ENCODE measurements around the gene NKX2-2. TPM values are rescaled to one million over a fixed set of nuclear protein-coding genes. Genes with fewer than 3 reads are reported as not detected.

NKX2-2 gene
- total RNA-seq, result not detected

- H3K4me3 Mint-ChIP-seq, result peak within 1 kb of the TSS; percentile 35
- ChIA-PET CTCF (interaction anchor here (2.3 to 4.9 kb wide), 3 partner anchors 10 to 278 kb away, joined by 7 to 19 read pairs (median 11); no protein-coding TSS in a partner anchor), POLR2A (no interaction called here)
- H3K36me3 Mint-ChIP-seq, result no peaks in the 10 kb centered on the region
- DNase-seq, result no peak
- peaks cover 46% of the 10 kb centered on the region for H3K4me1 Mint-ChIP-seq (ENCODE audit: low read depth)
- H3K27me3 Mint-ChIP-seq, result peaks cover 77% of the 10 kb centered on the region
- no peaks in the 10 kb centered on the region for H3K9me3 Mint-ChIP-seq
- intact Hi-C loops (cut with micrococcal nuclease), result loop anchor here (2.0 to 5.0 kb wide), 3 partner anchors 43 to 413 kb away; no protein-coding TSS in a partner anchor
- no peak within 1 kb of the TSS for H3K27ac Mint-ChIP-seq
Observed at GRCh38 chr20:21513881-21514540, at the start of gene NKX2-2. Gene NKX2-2, minus strand, starts transcription at chr20:21514064. Its CDS starts 395 bp downstream, at chr20:21513669.

DNA sequence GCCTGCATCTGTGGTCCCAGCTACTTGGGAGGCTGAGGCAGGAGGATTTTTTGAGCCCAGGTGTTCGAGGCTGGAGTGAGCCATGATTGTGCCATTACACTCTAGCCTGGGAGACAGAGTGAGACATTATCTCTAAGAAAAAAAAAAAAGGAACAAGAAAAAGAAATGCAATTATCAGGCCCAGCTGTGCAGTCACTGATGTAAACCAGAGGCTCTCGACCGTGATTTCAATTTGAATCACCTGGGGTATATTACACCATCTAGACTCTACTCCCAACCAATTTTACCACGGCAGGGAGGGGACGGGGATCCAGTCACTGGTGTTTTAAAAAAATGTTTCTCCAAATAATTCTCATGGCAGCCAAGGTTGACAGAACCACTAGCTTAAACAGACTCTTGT lies 48.8 kb upstream of the NKX2-2 start:
- Mint-ChIP-seq H3K4me1 (ENCODE audit: low read depth) (peaks cover 25% of the 10 kb centered on the region), H3K9me3 (peaks cover 5% of the 10 kb centered on the region), H3K36me3 (no peaks in the 10 kb centered on the region), H3K4me3 (no peak overlapping the region), H3K27me3 (peaks cover 4% of the 10 kb centered on the region), H3K27ac (no peak overlapping the region)
- intact Hi-C loops (cut with micrococcal nuclease), result no loop called here
- CTCF ChIA-PET, result interaction anchor here (1.1 to 2.7 kb wide), 4 partner anchors 9 to 327 kb away, joined by 3 to 13 read pairs (median 9); no protein-coding TSS in a partner anchor
- DNase-seq, result no peak
- POLR2A ChIA-PET, result no interaction called here

- H3K4me3 Mint-ChIP-seq, result peak overlapping the region; percentile 50
- CTCF ChIA-PET, result interaction anchor here (2.0 to 3.9 kb wide), 2 partner anchors 11 to 30 kb away, joined by 5 to 27 read pairs; no protein-coding TSS in a partner anchor
- H3K9me3 Mint-ChIP-seq, result peaks cover 5% of the 10 kb centered on the region
- H3K27ac Mint-ChIP-seq, result peak overlapping the region; percentile 75
- intact Hi-C loops (cut with micrococcal nuclease), result loop anchor here (1.0 to 5.0 kb wide), 7 partner anchors 12 to 1808 kb away; partner anchors contain the start of genes NKX2-2 and XRN2
- POLR2A ChIA-PET, result no interaction called here
- peak; percentile 77 for DNase-seq
- H3K4me1 Mint-ChIP-seq (ENCODE audit: low read depth), result peaks cover 54% of the 10 kb centered on the region
- no peaks in the 10 kb centered on the region for H3K36me3 Mint-ChIP-seq
- peaks cover 4% of the 10 kb centered on the region for H3K27me3 Mint-ChIP-seq
Observed at GRCh38 chr20:21559305-21559704, 45.4 kb upstream of the NKX2-2 start.

GRCh38 chr20:21557241-21558020 lies 43.6 kb upstream of the NKX2-2 start:
- ChIA-PET POLR2A (interaction anchor here (1.5 to 1.6 kb wide), 2 partner anchors 8 to 13 kb away, joined by 4 to 6 read pairs; no protein-coding TSS in a partner anchor), CTCF (interaction anchor here (1.0 to 5.2 kb wide), 6 partner anchors 9 to 322 kb away, joined by 4 to 53 read pairs (median 10); no protein-coding TSS in a partner anchor)
- peak overlapping the region; percentile 67 for H3K4me3 Mint-ChIP-seq
- no peaks in the 10 kb centered on the region for H3K36me3 Mint-ChIP-seq
- peak overlapping the region; percentile 84 for H3K27ac Mint-ChIP-seq
- no peaks in the 10 kb centered on the region for H3K9me3 Mint-ChIP-seq
- peaks cover 58% of the 10 kb centered on the region for H3K4me1 Mint-ChIP-seq (ENCODE audit: low read depth)
- peak; percentile 76 for DNase-seq
- H3K27me3 Mint-ChIP-seq, result peaks cover 1% of the 10 kb centered on the region
- intact Hi-C loops (cut with micrococcal nuclease), result loop anchor here (1.0 to 5.0 kb wide), 6 partner anchors 9 to 1810 kb away; partner anchors contain the start of genes NKX2-2 and XRN2

- no peak for DNase-seq
- Mint-ChIP-seq H3K4me1 (ENCODE audit: low read depth) (peaks cover 58% of the 10 kb centered on the region), H3K27me3 (no peaks in the 10 kb centered on the region), H3K36me3 (no peaks in the 10 kb centered on the region), H3K27ac (peak overlapping the region; percentile 84), H3K4me3 (no peak overlapping the region), H3K9me3 (no peaks in the 10 kb centered on the region)
- POLR2A ChIA-PET, result interaction anchor here (1.6 kb wide), 1 partner anchor 14 kb away, joined by 6 read pairs; no protein-coding TSS in a partner anchor
- intact Hi-C loops (cut with micrococcal nuclease), result loop anchor here (5.0 kb wide), 5 partner anchors 44 to 1811 kb away; partner anchors contain the start of genes NKX2-2 and XRN2
- CTCF ChIA-PET, result interaction anchor here (0.5 to 5.2 kb wide), 5 partner anchors 8 to 1611 kb away, joined by 3 to 53 read pairs (median 10); no protein-coding TSS in a partner anchor
Observed at GRCh38 chr20:21556398-21556797, 42.5 kb upstream of the NKX2-2 start.

DNA sequence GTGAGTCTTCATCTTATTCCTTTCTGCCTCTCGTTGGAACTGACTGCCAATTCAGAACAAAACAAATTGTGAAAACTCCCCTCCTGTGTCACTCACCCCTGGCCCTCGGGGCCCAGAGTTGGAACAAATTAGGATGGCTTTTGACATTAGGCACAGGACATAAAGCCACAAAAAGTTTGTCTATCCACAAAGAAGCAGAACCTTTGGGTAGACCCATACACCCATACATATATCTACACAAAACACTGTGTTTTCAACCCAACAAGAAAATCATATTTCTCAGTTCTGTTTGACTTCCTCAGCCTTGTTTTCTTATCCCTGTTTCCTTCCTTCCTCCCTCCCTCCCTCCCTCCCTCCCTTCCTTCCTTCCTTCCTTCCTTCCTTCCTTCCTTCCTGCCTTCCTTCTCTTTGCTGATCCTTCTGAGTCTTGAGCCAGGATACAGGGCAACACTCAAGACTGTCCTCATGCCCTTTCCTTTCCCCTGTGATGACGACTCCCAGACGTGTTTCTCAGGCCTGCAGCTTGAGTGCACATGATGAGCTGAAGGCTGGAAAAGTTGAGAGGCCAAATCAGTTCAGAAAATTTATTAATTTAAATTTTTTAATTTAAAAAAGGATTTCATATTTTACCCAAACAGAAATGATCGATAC lies 41.7 kb upstream of the NKX2-2 start:
- peak; percentile 17 for DNase-seq
- no peak overlapping the region for H3K27ac Mint-ChIP-seq
- no peaks in the 10 kb centered on the region for H3K27me3 Mint-ChIP-seq
- H3K4me3 Mint-ChIP-seq, result no peak overlapping the region
- POLR2A ChIA-PET, result no interaction called here
- intact Hi-C loops (cut with micrococcal nuclease), result loop anchor here (5.0 kb wide), 5 partner anchors 43 to 1812 kb away; partner anchors contain the start of genes NKX2-2 and XRN2
- peaks cover 59% of the 10 kb centered on the region for H3K4me1 Mint-ChIP-seq (ENCODE audit: low read depth)
- H3K36me3 Mint-ChIP-seq, result no peaks in the 10 kb centered on the region
- H3K9me3 Mint-ChIP-seq, result no peaks in the 10 kb centered on the region
- CTCF ChIA-PET, result interaction anchor here (0.7 to 5.2 kb wide), 3 partner anchors 11 to 26 kb away, joined by 3 to 53 read pairs (median 5); no protein-coding TSS in a partner anchor

DNA sequence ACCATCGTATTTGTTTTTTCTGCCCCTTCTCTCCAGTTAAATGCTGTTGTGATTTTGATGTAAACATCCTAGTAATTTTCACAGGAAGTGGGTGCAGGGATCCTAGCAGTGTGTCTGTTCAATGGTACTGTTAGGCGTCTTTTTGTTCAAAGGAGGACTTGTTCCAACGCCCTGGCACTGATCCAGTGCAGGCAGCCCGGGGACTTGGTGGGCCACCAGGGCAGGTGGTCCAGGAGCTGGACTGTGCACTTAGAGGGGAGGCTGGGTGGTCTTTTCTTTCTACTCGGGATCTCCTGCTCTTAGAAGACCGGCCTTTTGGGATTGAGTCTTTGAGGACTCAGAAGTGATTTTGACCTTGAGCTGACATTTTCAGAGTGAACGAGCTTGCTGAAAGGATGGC lies 41.1 kb upstream of the NKX2-2 start:
- POLR2A ChIA-PET, result no interaction called here
- intact Hi-C loops (cut with micrococcal nuclease), result loop anchor here (5.0 kb wide), 5 partner anchors 43 to 1812 kb away; partner anchors contain the start of genes NKX2-2 and XRN2
- Mint-ChIP-seq H3K4me3 (no peak overlapping the region), H3K27ac (no peak overlapping the region), H3K36me3 (no peaks in the 10 kb centered on the region), H3K4me1 (ENCODE audit: low read depth) (peaks cover 59% of the 10 kb centered on the region), H3K9me3 (no peaks in the 10 kb centered on the region), H3K27me3 (no peaks in the 10 kb centered on the region)
- CTCF ChIA-PET, result interaction anchor here (1.0 to 5.2 kb wide), 2 partner anchors 16 to 25 kb away, joined by 5 to 53 read pairs; no protein-coding TSS in a partner anchor
- DNase-seq, result no peak

DNA sequence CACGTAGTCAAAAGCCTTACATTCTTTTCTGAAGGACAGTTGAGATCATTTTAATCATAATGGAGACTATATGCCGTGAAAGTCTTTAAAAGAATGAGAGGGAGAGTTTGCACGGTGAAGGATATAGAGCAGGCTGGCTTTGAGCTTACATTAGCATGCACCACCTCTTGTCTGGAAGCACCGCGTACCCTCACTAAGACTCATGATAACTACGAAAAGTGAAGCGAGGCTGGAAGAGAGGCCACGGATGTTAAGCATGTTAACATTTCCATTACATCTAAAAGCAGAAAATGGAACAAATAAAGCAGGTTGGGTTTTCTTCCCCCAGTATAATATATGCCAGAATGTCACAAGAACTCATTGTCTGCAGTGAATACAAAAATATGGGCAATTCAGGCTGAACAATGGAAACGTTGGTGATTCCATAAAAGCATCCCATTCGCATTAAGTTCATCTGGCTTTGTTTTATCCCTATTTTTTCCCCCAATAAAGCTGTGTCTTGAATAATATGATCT lies 40.6 kb upstream of the NKX2-2 start:
- Mint-ChIP-seq H3K27me3 (no peaks in the 10 kb centered on the region), H3K4me1 (ENCODE audit: low read depth) (peaks cover 61% of the 10 kb centered on the region), H3K9me3 (no peaks in the 10 kb centered on the region), H3K36me3 (no peaks in the 10 kb centered on the region), H3K27ac (no peak overlapping the region), H3K4me3 (no peak overlapping the region)
- CTCF ChIA-PET, result interaction anchor here (1.0 to 5.2 kb wide), 2 partner anchors 16 to 25 kb away, joined by 5 to 53 read pairs; no protein-coding TSS in a partner anchor
- no peak for DNase-seq
- POLR2A ChIA-PET, result no interaction called here
- intact Hi-C loops (cut with micrococcal nuclease), result no loop called here

- ChIA-PET CTCF (interaction anchor here (1.6 to 2.8 kb wide), 3 partner anchors 21 to 315 kb away, joined by 3 to 14 read pairs (median 9); no protein-coding TSS in a partner anchor), POLR2A (no interaction called here)
- peaks cover 53% of the 10 kb centered on the region for H3K4me1 Mint-ChIP-seq (ENCODE audit: low read depth)
- no peak for DNase-seq
- H3K27ac Mint-ChIP-seq, result no peak overlapping the region
- no peaks in the 10 kb centered on the region for H3K27me3 Mint-ChIP-seq
- no peak overlapping the region for H3K4me3 Mint-ChIP-seq
- H3K36me3 Mint-ChIP-seq, result no peaks in the 10 kb centered on the region
- intact Hi-C loops (cut with micrococcal nuclease), result no loop called here
- H3K9me3 Mint-ChIP-seq, result no peaks in the 10 kb centered on the region
Observed at GRCh38 chr20:21550587-21550986, 36.7 kb upstream of the NKX2-2 start.

- ChIA-PET POLR2A (interaction anchor here (1.1 to 1.2 kb wide), 2 partner anchors 10 to 17 kb away, joined by 3 to 4 read pairs; no protein-coding TSS in a partner anchor), CTCF (interaction anchor here (1.1 to 5.5 kb wide), 4 partner anchors 9 to 23 kb away, joined by 4 to 28 read pairs (median 12); no protein-coding TSS in a partner anchor)
- Mint-ChIP-seq H3K4me3 (peak overlapping the region; percentile 24), H3K27ac (peak overlapping the region; percentile 71), H3K36me3 (peaks cover 2% of the 10 kb centered on the region), H3K9me3 (no peaks in the 10 kb centered on the region), H3K4me1 (ENCODE audit: low read depth) (peaks cover 38% of the 10 kb centered on the region), H3K27me3 (no peaks in the 10 kb centered on the region)
- peak; percentile 74 for DNase-seq
- intact Hi-C loops (cut with micrococcal nuclease), result loop anchor here (1.0 kb wide), 2 partner anchors 9 to 23 kb away; no protein-coding TSS in a partner anchor
Observed at GRCh38 chr20:21548390-21549035, 34.6 kb upstream of the NKX2-2 start.
